AML-193 (cell line): ENCODE data around the gene CMTM7.
"Not testable (repeated sequence)": the region's sequence is repeated elsewhere in the genome, so short reads cannot be mapped to it uniquely, and the experiment has no call there.

Experiments used
- DNase-seq, 2 experiments: peaks; one replicate each; lab custom pipeline; 2025; lab: John Stamatoyannopoulos, UW

CMTM7 gene

GRCh38 chr3:32460817-32461496 lies 69.3 kb downstream of the CMTM7 start:
- not testable (repeated sequence) for DNase-seq

GRCh38 chr3:32462191-32462986 lies 70.7 kb downstream of the CMTM7 start:
- not testable (repeated sequence) for DNase-seq

- DNase-seq: not testable (repeated sequence)
These were observed 71.8 kb downstream of the CMTM7 start for GRCh38 chr3:32463415-32463814.

GRCh38 chr3:32464726-32465125 lies 73.1 kb downstream of the CMTM7 start:
- not testable (repeated sequence) for DNase-seq

- DNase-seq: not testable (repeated sequence)
These were observed 75.2 kb downstream of the CMTM7 start for GRCh38 chr3:32466808-32467207.

- DNase-seq: peak; percentile 63 to 64
These were observed 75.8 kb downstream of the CMTM7 start for GRCh38 chr3:32467333-32468070.

- no peak for DNase-seq
These were observed 77.7 kb downstream of the CMTM7 start for GRCh38 chr3:32469151-32469874.

- DNase-seq: no peak
These were observed 78.7 kb downstream of the CMTM7 start for GRCh38 chr3:32470362-32470761.

- no peak for DNase-seq
These were observed 79.6 kb downstream of the CMTM7 start for GRCh38 chr3:32471246-32471645.

GRCh38 chr3:32472151-32472550 lies 80.5 kb downstream of the CMTM7 start:
- not testable (repeated sequence) for DNase-seq

GRCh38 chr3:32474201-32474600 lies 82.5 kb downstream of the CMTM7 start:
- no peak for DNase-seq

GRCh38 chr3:32480604-32481003 lies 89.0 kb downstream of the CMTM7 start:
- DNase-seq: no peak

- no peak for DNase-seq
These were observed 90.4 kb downstream of the CMTM7 start for GRCh38 chr3:32481791-32482631.

GRCh38 chr3:32482693-32483092 lies 91.0 kb downstream of the CMTM7 start:
- DNase-seq: no peak

- no peak for DNase-seq
These were observed 92.1 kb downstream of the CMTM7 start for GRCh38 chr3:32483772-32484171.

- peak; percentile 79 for DNase-seq
These were observed 92.8 kb downstream of the CMTM7 start for GRCh38 chr3:32484436-32484835.

GRCh38 chr3:32487781-32488473 lies 96.3 kb downstream of the CMTM7 start:
- DNase-seq: no peak

GRCh38 chr3:32488474-32489008 lies 96.9 kb downstream of the CMTM7 start:
- DNase-seq: no peak

GRCh38 chr3:32492684-32493436 lies 101.2 kb downstream of the CMTM7 start:
- DNase-seq: no peak
